Astrocyte (in vitro differentiated cells and primary cell): ENCODE data around the gene YES1. TPM values are rescaled to one million over a fixed set of nuclear protein-coding genes. Genes with fewer than 3 reads are reported as not detected.

ENCODE experiments used
- DNase-seq: peaks from one replicate; pipeline ENCODE4 v3.0.0-alpha.2; 2010; ENCODE audit warnings: low read depth
- FAIRE-seq: peaks from 2 replicates; lab custom pipeline; 2011; peaks lifted over from hg19 to GRCh38; lab: Jason Lieb, UNC
- H2AFZ ChIP-seq: 2 replicates; pipeline ENCODE4 v1.6.0; 2012; ENCODE audit warnings: low read depth, low read length, inconsistent platforms
- H3K27ac ChIP-seq: 2 replicates; pipeline ENCODE4 v1.5.1; 2011; ENCODE audit warnings: low read depth, low read length, inconsistent platforms
- H3K27me3 ChIP-seq: 2 replicates; pipeline ENCODE4 v1.6.0; 2011; ENCODE audit warnings: low read length, inconsistent platforms; ENCODE audit not compliant: insufficient read depth
- H3K36me3 ChIP-seq: 2 replicates; pipeline ENCODE4 v1.5.1; 2011; ENCODE audit warnings: low read length, inconsistent platforms; ENCODE audit not compliant: insufficient read depth
- H3K4me1 ChIP-seq: 2 replicates; pipeline ENCODE4 v1.5.1; 2011; ENCODE audit warnings: low read length, inconsistent platforms; ENCODE audit not compliant: insufficient read depth
- H3K4me2 ChIP-seq: 2 replicates; pipeline ENCODE4 v1.6.0; 2012; ENCODE audit warnings: low read length, inconsistent platforms
- H3K4me3 ChIP-seq: 2 replicates; pipeline ENCODE4 v1.5.1; 2011; ENCODE audit warnings: low read depth, mild to moderate bottlenecking, low read length, inconsistent platforms; ENCODE audit not compliant: insufficient read depth
- H3K79me2 ChIP-seq: 2 replicates; pipeline ENCODE4 v1.6.0; 2012; ENCODE audit warnings: mild to moderate bottlenecking, low read length, inconsistent platforms; ENCODE audit not compliant: insufficient read depth
- H3K9ac ChIP-seq: 2 replicates; pipeline ENCODE4 v1.6.0; 2012; ENCODE audit warnings: mild to moderate bottlenecking, low read length, inconsistent platforms
- H3K9me3 ChIP-seq: 2 replicates; pipeline ENCODE4 v1.5.1; 2012; ENCODE audit warnings: low read depth, mild to moderate bottlenecking, low read length, inconsistent platforms; ENCODE audit not compliant: insufficient read depth
- H4K20me1 ChIP-seq: 2 replicates; pipeline ENCODE4 v1.6.0; 2012; ENCODE audit warnings: low read length, inconsistent platforms; ENCODE audit not compliant: insufficient read depth
- H3K27ac Mint-ChIP-seq: one replicate; pipeline ENCODE4 v1.8.0; 2021; ENCODE audit warnings: mild to moderate bottlenecking, mixed read lengths; ENCODE audit not compliant: unreplicated experiment
- H3K27me3 Mint-ChIP-seq: one replicate; pipeline ENCODE4 v1.8.0; 2021; ENCODE audit warnings: low read depth, mixed read lengths; ENCODE audit not compliant: unreplicated experiment
- H3K36me3 Mint-ChIP-seq: one replicate; pipeline ENCODE4 v1.8.0; 2021; ENCODE audit warnings: low read depth, mixed read lengths; ENCODE audit not compliant: unreplicated experiment
- H3K4me1 Mint-ChIP-seq: one replicate; pipeline ENCODE4 v1.8.0; 2021; ENCODE audit warnings: low read depth, mixed read lengths; ENCODE audit not compliant: unreplicated experiment
- H3K4me3 Mint-ChIP-seq: one replicate; pipeline ENCODE4 v1.8.0; 2021; ENCODE audit warnings: mild to moderate bottlenecking, moderate library complexity, mixed read lengths; ENCODE audit not compliant: unreplicated experiment
- H3K9me3 Mint-ChIP-seq: one replicate; pipeline ENCODE4 v1.8.0; 2021; ENCODE audit warnings: mild to moderate bottlenecking, mixed read lengths; ENCODE audit not compliant: unreplicated experiment
- CTCF ChIP-seq: IDR thresholded peaks from 2 replicates; pipeline ENCODE4 v1.5.1; 2011; ENCODE audit warnings: low read depth, mild to moderate bottlenecking, inconsistent platforms, low read length, moderate library complexity; ENCODE audit not compliant: insufficient read depth
- EZH2 ChIP-seq: IDR thresholded peaks from 2 replicates; pipeline ENCODE4 v1.6.1; 2012; ENCODE audit warnings: mild to moderate bottlenecking, low read length, inconsistent platforms; ENCODE audit not compliant: insufficient read depth
- total RNA-seq: library from RNA; stranded (reverse); gene quantifications from 2 replicates; pipeline ENCODE4 v1.2.1, GENCODE V29; 2021

The YES1 gene
- total RNA-seq, 1 donor from 2014 or later: 68.2 TPM

DNA sequence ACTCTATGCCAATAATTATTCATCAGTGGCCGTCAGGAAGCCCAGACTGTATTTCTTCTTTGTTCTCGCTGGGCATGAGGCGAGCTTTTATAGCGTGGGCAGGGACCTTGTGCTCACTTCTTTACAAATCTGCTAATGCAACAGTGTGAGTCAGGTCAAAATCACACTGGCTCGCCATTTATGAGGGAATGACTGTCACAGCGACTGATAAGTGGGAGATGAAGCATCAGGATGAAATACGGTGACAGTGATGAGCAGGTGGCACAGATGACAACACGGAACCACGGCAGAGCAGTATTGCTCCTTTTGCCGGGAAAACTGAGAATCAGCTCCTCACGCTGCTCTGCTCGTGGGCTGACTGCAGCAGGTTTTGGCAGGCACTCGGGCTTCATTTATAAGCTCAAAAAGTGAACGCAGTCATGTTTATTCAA lies 134.1 kb downstream of the YES1 start:
- TF ChIP-seq EZH2 (no peak), CTCF (no peak)
- DNase-seq: peak; percentile 49
- Histone ChIP-seq H3K4me2 (peak overlapping the region; percentile 37), H3K27me3 (no peaks in the 10 kb centered on the region), H3K9me3 (no peaks in the 10 kb centered on the region), H3K36me3 (peaks cover 20% of the 10 kb centered on the region), H3K4me3 (no peak overlapping the region), H3K27ac (no peak overlapping the region), H3K4me1 (no peaks in the 10 kb centered on the region), H4K20me1 (no peaks in the 10 kb centered on the region), H3K9ac (no peak overlapping the region), H3K79me2 (no peaks in the 10 kb centered on the region), H2AFZ (peak overlapping the region; percentile 37)
- H3K4me1 Mint-ChIP-seq: peaks cover 1% of the 10 kb centered on the region
- no peaks in the 10 kb centered on the region for H3K9me3 Mint-ChIP-seq
- H3K4me3 Mint-ChIP-seq: no peak overlapping the region
- no peaks in the 10 kb centered on the region for H3K27me3 Mint-ChIP-seq
- no peak overlapping the region for H3K27ac Mint-ChIP-seq
- FAIRE-seq: no peak
- H3K36me3 Mint-ChIP-seq: peaks cover 13% of the 10 kb centered on the region

- H3K27ac Mint-ChIP-seq: no peak overlapping the region
- peaks cover 13% of the 10 kb centered on the region for H3K36me3 Mint-ChIP-seq
- no peaks in the 10 kb centered on the region for H3K4me1 ChIP-seq
- no peak for TF ChIP-seq CTCF
- no peak for TF ChIP-seq EZH2
- H4K20me1 ChIP-seq: no peaks in the 10 kb centered on the region
- peaks cover 1% of the 10 kb centered on the region for H3K4me1 Mint-ChIP-seq
- H2AFZ ChIP-seq: no peak overlapping the region
- no peak overlapping the region for H3K4me2 ChIP-seq
- H3K9ac ChIP-seq: no peak overlapping the region
- no peak overlapping the region for H3K27ac ChIP-seq
- H3K79me2 ChIP-seq: no peaks in the 10 kb centered on the region
- no peaks in the 10 kb centered on the region for H3K9me3 ChIP-seq
- DNase-seq (no peak), FAIRE-seq (no peak)
- no peaks in the 10 kb centered on the region for H3K27me3 Mint-ChIP-seq
- H3K9me3 Mint-ChIP-seq: no peaks in the 10 kb centered on the region
- H3K4me3 ChIP-seq: no peak overlapping the region
- no peak overlapping the region for H3K4me3 Mint-ChIP-seq
- H3K36me3 ChIP-seq: peaks cover 24% of the 10 kb centered on the region
- H3K27me3 ChIP-seq: no peaks in the 10 kb centered on the region
Observed at GRCh38 chr18:677145-677544, 134.9 kb downstream of the YES1 start.

- Histone ChIP-seq H4K20me1 (no peaks in the 10 kb centered on the region), H3K27ac (no peak overlapping the region), H3K4me2 (no peak overlapping the region), H3K4me3 (no peak overlapping the region), H3K79me2 (no peaks in the 10 kb centered on the region), H3K27me3 (no peaks in the 10 kb centered on the region), H3K4me1 (no peaks in the 10 kb centered on the region), H2AFZ (no peak overlapping the region), H3K36me3 (peaks cover 22% of the 10 kb centered on the region), H3K9me3 (no peaks in the 10 kb centered on the region), H3K9ac (no peak overlapping the region)
- DNase-seq (no peak), FAIRE-seq (no peak)
- H3K27ac Mint-ChIP-seq: no peak overlapping the region
- TF ChIP-seq CTCF: no peak
- no peak for TF ChIP-seq EZH2
- H3K36me3 Mint-ChIP-seq: peaks cover 11% of the 10 kb centered on the region
- peaks cover 1% of the 10 kb centered on the region for H3K4me1 Mint-ChIP-seq
- H3K4me3 Mint-ChIP-seq: no peak overlapping the region
- no peaks in the 10 kb centered on the region for H3K27me3 Mint-ChIP-seq
- no peaks in the 10 kb centered on the region for H3K9me3 Mint-ChIP-seq
Observed at GRCh38 chr18:676736-677135, 135.3 kb downstream of the YES1 start.
